Pancreas (tissue), 10 donors: ENCODE measurements around the gene EPHX1. TPM values are rescaled to one million over a fixed set of nuclear protein-coding genes. Genes with fewer than 3 reads are reported as not detected.

ENCODE experiments used
- ATAC-seq, 4 donors: fragments of 200-7000 bp; cut with Tn5 transposase; one replicate each; pipeline versions ENCODE4 v1.8.0 to v1.9.1; 2020; ENCODE audit warnings: mild to moderate bottlenecking in 4 of 4, moderate library complexity in 4 of 4
- DNase-seq, 6 donors: peaks; one replicate each; pipeline ENCODE4 v3.0.0-alpha.2; 2020
- FAIRE-seq: peaks from 2 replicates; lab custom pipeline; 2012; peaks lifted over from hg19 to GRCh38; lab: Jason Lieb, UNC
- H3K27ac ChIP-seq, 4 donors: fragments of 200-600 bp; sonication (generic); 1 replicate in 3 of 4; 2 replicates in 1 of 4; pipeline versions ENCODE4 v1.5.0 to v1.8.0; 2020
- H3K27me3 ChIP-seq, 4 donors: fragments of 200-600 bp; one replicate each; pipeline ENCODE4 v1.8.0; 2021
- H3K36me3 ChIP-seq, 3 donors: fragments of 200-600 bp; sonication (generic) in 1 of 3; one replicate each; pipeline versions ENCODE4 v1.5.0 to v1.8.0; 2020 to 2021
- H3K4me1 ChIP-seq, 3 donors: fragments of 200-600 bp; one replicate each; pipeline ENCODE4 v1.8.0; 2021
- H3K4me3 ChIP-seq, 4 donors: fragments of 200-600 bp; sonication (generic) in 2 of 4; one replicate each; pipeline versions ENCODE4 v1.5.0 to v1.8.0; 2020 to 2021
- H3K9me3 ChIP-seq, 4 donors: fragments of 200-600 bp; one replicate each; pipeline ENCODE4 v1.8.0; 2021
- CTCF ChIP-seq, 4 donors: fragments of 200-600 bp; sonication (generic) in 3 of 4; IDR thresholded peaks; one replicate each; pipeline versions ENCODE4 v1.5.0 to v1.8.0; 2021; ENCODE audit warnings: antibody characterized with exemption in 4 of 4
- WGBS, 2 donors: extraction: QIAGEN DNeasy Blood & Tissue Kit; methylation state at CpG; one replicate each; pipeline ENCODE4 v1.1.7; 2013; 5-methylcytosine and 5-hydroxymethylcytosine counted together
- intact Hi-C, 3 donors: fragments of 100-400 bp; cut with DNase I; formaldehyde crosslinking; loops; one replicate each; pipeline versions ENCODE4 v1.11.1 to v1.14.2; 2022
- polyA plus RNA-seq, 2 donors: library from polyadenylated mRNA; stranded (reverse); fragments of 200-250 nt; gene quantifications; one replicate each; pipeline ENCODE4 v1.2.3, GENCODE V29; 2013
- total RNA-seq, 6 donors: library from RNA; stranded (reverse); fragmentation: NEBNext Ultra II Directional in 4 of 6; extraction: Animal tissue kit (Norgen Biotek cat#: 25700) in 4 of 6; gene quantifications; one replicate each; pipeline versions ENCODE4 v1.2.1 to v1.2.4, GENCODE V29; 2021 to 2023
- donor health status: healthy with polysubstance abuse.
- donor health status: DM: no; HTN: no; CAD: no; lungs with moderate emphysema.
- donor health status: DM: no; HTN: no; CAD: no.
- donor health status: control.
- donor health status: control.
- donor health status: Bipolar disorder and iron deficiency.
- donor health status: DM: yes; HTN: yes; CAD: no.
- donor health status: DM: no; HTN: no; CAD: no.
- donor health status: DM: no; HTN: no; CAD: no.
- donor health status: DM: yes; HTN: yes; CAD: no.

EPHX1 gene
- total and polyA plus RNA-seq, 8 donors = 26.1 to 168 (median 124) TPM

- Histone ChIP-seq H3K4me3 (no peak overlapping the region), H3K27me3 (no peaks in the 10 kb centered on the region), H3K36me3 (peaks cover 0 to 61% (median 36%) of the 10 kb centered on the region in 3 donors), H3K27ac (no peak overlapping the region), H3K4me1 (peaks cover 6 to 16% (median 9%) of the 10 kb centered on the region in 3 donors), H3K9me3 (no peaks in the 10 kb centered on the region)
- TF ChIP-seq CTCF (IDR thresholded peaks at IDR 0.05) = no peak
- WGBS, 2 donors = 77 to 78% methylated on average over 18 of the region's 18 CpGs
- intact Hi-C loops = loop anchor here in 1 of 3 donors (5.0 kb wide), 1 partner anchor 62 kb away; no protein-coding TSS in a partner anchor
- no peak for ATAC-seq
- no peak for FAIRE-seq
- peak in 1 of 6 donors; percentile 58 for DNase-seq
Observed at GRCh38 chr1:225844236-225845061, 34.5 kb downstream of the EPHX1 start.

- Histone ChIP-seq H3K36me3 (peaks cover 0 to 55% (median 29%) of the 10 kb centered on the region in 3 donors), H3K27ac (no peak overlapping the region)
- intact Hi-C loops = no loop called here
Observed at GRCh38 chr1:225845097-225845496, 35.2 kb downstream of the EPHX1 start.

DNA sequence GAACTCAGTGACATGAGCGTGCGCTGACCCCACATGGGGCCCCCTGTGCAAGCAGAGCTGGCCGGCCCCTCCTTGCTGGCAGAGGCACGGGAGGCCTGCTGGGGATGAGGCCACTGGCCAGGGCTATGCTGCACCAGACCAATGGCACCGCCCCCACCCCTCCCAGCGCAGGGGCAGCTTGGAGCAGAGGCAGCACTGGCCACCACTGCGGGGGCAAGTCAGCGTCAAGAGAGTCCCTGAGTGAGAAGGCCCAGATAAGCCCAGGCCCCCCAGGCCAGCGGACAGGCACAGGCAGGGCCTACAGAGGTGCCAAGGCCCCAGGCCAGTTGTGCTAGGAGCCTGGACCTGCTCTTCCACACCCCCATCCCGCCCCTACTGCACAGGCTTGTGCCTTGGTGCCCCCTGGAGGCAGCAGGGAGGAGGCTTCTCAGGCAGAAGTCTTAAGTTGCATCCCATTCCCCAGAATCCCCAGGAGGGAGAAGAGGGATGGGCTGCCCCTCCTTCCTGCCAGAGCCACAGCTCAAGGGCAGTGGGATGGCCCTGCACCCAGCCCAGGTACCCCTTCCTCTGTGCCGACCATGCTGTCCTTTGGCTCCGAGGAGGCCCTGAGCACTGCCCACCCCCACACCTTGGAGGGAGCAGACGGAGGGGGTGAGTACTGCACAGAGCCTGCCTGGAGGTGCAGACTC lies 35.8 kb downstream of the EPHX1 start:
- ATAC-seq = peak; percentile 44 to 74 (median 68)
- DNase-seq = peak; percentile 76 to 86 (median 78)
- no peaks in the 10 kb centered on the region for H3K9me3 ChIP-seq
- peaks cover 6 to 16% (median 9%) of the 10 kb centered on the region in 3 donors for H3K4me1 ChIP-seq
- peaks cover 0 to 48% (median 29%) of the 10 kb centered on the region in 3 donors for H3K36me3 ChIP-seq
- peak overlapping the region in 1 of 4 donors; percentile 16 for H3K27ac ChIP-seq
- peak; percentile 29 to 46 (median 37) for TF ChIP-seq CTCF (IDR thresholded peaks at IDR 0.05)
- WGBS, 2 donors = 50 to 51% methylated on average over 13 of the region's 13 CpGs
- H3K4me3 ChIP-seq = no peak overlapping the region
- intact Hi-C loops = no loop called here
- no peak for FAIRE-seq
- H3K27me3 ChIP-seq = no peaks in the 10 kb centered on the region

More at GRCh38 chr1:225845097-225845496, 35.2 kb downstream of the EPHX1 start:
- peaks cover 6 to 16% (median 9%) of the 10 kb centered on the region in 3 donors for H3K4me1 ChIP-seq
- no peak for TF ChIP-seq CTCF (IDR thresholded peaks at IDR 0.05)
- ATAC-seq (no peak), DNase-seq (peak in 1 of 6 donors; percentile 48), FAIRE-seq (no peak)
- H3K9me3 ChIP-seq = no peaks in the 10 kb centered on the region
- no peak overlapping the region for H3K4me3 ChIP-seq
- no peaks in the 10 kb centered on the region for H3K27me3 ChIP-seq
- WGBS, 2 donors = 86 to 88% methylated on average over 14 of the region's 14 CpGs

DNA sequence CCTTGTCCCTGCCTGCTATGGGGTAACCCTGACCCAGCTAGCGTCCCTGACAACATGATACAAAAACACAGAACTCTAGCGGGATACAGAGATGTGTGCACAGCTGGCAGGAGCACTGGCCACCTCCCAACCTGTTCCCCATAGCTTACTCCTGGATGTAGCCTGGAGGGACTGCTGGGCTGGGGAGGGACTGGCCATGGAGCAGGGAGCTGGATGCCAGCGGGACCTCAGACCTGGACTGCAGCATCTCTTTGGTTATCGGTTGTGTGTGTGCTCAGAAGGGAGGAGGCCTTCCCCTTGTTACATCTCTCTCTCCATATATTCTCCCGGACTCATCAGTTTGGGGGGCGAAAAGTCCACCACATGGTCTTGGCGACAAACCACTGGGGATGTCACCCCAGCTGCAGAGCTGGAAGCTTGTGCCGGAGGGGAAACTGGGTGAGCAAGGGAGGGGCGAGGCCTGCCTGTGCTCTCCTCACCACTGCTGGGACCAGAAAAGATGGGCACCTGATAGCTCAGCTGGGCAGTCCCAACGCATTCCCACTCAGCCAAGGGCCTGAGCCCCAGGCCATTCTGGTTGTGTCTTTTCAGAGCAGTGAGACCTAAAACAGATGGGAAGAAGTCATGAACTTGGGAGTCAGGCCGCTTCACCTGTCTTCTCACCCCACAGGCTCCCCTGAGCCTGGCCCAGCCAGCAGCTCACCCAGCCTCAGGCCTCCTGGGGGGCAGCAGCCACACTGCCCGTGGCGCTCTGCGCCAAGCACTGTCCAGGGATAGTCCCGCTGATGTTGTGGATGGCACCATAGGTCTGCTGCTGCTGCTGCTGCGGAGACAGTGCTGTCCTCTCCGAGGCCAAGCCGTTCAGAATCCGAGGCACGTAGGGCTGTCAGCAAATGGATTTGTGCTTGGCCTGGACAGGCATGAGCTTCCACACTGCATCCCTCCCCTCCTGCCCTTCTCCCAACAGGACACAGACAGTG lies 36.7 kb downstream of the EPHX1 start:
- 67 to 72% methylated on average over 19 to 20 of the region's 20 CpGs for WGBS, 2 donors
- H3K36me3 ChIP-seq = peaks cover 0 to 53% (median 36%) of the 10 kb centered on the region in 3 donors
- no peak overlapping the region for H3K4me3 ChIP-seq
- no peaks in the 10 kb centered on the region for H3K9me3 ChIP-seq
- intact Hi-C loops = no loop called here
- H3K27ac ChIP-seq = peak overlapping the region in 3 of 4 donors; percentile 17 to 54 (median 44)
- no peak for FAIRE-seq
- peak in 1 of 4 donors; percentile 3 for ATAC-seq
- peaks cover 6 to 18% (median 12%) of the 10 kb centered on the region in 3 donors for H3K4me1 ChIP-seq
- H3K27me3 ChIP-seq = no peaks in the 10 kb centered on the region
- no peak for TF ChIP-seq CTCF (IDR thresholded peaks at IDR 0.05)
- DNase-seq = peak in 2 of 6 donors; percentile 43 to 64
